ENCODE measurements around the gene PLCE1.

PLCE1 gene

GRCh38 chr10:93994438-93994801 lies 689 bp downstream of the PLCE1 start:
- no peak for DNase-seq (ENCODE audit: low spot score)

GRCh38 chr10:93995182-93995581 lies 1.5 kb downstream of the PLCE1 start:
- DNase-seq (ENCODE audit: low spot score): no peak

DNA sequence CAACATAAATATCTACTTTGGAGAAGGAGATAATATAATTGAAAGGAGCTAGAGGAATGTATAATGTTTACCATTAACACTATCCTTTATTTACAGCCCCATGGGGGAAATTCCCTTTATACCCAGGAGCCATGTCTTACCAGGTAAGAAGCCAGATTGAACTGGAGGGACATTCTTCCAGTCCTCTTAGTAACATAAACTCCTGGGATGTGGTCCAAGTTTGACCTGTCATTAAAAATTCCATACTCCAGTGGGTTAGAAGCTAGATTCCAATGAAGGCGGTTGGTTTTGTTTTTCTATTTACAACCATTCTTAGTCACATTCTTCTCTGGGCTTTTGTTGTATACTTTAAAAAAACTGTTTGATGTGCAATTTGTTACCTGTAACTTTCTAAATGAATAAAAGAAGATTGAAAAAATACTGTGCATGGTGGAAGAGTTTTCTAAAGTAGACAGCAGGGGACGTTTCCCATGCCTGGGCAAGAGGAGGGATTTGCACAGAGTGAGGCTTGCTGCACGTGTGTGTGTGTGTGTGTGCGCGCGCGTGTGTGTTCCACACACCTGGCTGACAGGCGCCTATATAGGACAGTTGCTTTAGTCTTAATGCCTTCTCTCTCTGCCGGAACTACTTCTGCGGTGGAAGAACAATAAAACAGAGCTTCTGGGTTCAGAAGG lies 2.0 kb downstream of the PLCE1 start:
- no peak for DNase-seq (ENCODE audit: low spot score)

DNA sequence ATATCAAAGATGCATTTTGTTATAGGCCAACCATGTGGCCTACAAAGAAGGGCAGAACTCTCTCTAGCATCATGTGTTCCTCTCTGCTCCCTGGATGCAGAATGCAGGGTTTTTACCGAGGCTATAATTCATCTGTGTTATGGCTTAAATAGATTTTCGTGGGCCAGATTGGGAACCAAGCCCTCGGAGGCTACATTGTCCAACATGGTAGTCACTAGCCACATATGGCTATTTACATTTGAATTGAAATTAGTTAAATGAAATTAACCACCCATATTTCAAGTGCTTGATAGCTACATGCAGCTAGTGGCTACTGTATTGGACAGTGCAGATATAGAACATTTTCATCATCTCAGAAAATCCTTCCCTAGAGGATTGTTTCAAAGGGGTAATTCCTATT lies 2.8 kb downstream of the PLCE1 start:
- no peak for DNase-seq (ENCODE audit: low spot score)

DNA sequence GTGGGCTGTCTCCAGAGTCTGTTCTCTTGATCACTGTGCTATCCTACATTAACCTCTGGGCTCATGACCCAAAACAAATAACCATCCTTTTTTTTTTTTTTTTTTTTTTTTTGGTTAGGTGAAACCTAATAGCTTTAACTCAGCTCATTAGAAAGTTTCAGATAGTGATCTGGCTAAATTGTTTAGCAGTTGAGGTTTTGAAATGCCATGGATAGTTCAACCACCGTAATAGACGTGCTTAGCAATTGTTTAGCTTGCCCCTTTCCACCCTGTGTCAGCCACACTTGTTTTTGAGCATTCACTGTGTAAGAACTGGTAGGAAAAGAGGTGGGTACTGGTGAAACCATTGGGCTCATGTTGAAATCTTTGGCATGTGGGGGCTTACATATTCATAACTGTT lies 3.8 kb downstream of the PLCE1 start:
- no peak for DNase-seq (ENCODE audit: low spot score)

GRCh38 chr10:93999401-93999851 lies 5.7 kb downstream of the PLCE1 start:
- DNase-seq (ENCODE audit: low spot score): no peak

DNA sequence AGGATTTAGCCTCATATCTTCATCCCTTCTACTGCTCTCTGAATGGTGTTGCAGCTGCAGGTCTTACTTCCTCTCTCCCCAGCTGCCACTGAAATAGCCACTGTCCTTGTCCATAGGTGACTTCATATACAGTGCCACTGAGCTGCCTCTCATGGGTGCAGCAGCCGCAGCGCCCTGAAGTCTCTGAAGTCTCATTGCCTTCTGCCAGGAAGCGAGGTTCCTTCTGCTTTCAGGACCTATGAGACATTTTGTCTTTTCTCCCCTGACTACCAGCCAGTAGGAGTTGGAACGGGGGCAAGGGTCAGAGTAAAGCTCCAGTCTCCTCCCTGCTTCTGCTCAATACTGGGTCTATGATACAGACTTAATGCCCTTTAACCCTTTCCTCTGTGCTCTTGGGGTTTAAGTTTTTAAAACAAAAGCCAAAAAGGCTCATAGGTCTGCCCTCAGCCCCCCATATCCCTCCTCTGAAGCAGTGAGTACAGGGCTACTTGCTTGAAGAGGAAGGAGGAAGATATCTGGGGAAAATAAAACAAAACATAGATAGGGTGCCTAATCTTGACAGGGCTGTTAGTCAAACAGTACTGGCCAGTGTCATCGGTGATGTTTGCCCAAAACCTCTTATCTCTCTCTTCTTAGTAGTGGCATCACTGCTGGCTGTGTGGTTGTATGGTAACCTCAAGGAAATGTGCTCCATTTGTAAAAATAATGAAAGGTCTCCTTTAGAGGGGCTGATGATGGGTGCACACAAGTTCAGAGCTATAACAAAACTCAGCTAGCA lies 7.1 kb downstream of the PLCE1 start:
- DNase-seq (ENCODE audit: low spot score): no peak

DNA sequence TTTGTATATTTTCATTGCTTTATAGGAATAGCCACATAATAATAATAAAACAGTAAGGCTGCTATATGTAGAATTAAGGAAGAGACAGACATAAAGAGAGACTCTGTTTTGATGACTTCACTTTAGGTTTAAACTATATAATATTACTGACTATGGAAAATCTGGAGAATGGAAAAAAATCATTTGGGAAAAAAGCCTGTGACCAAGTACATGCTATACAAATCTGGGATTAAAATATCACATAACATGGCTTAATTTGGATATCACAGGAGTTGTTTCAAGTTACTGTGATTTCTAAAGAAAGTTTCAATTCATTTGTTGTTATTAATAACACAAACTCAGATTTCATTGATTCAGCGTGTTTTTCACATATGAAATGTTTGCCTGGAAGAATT lies 7.7 kb downstream of the PLCE1 start:
- DNase-seq (ENCODE audit: low spot score): no peak

DNA sequence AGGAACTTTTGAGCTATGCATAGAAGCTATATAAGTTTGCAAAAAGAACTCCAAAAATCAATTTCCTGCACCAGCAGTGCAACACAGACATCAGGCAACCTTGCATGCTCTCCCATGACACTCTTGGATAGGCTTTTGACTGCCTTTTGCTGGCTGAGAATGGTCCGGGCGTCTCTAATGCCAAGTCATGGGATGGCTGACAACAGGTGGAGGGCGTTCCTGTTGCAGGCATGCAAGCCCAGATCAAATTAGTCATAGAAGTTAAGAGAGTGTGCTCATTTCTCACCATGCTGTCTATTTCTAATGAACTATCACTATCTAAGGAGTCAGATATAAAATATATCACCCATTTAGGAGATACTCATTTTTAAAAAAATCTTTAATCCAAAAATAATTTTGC lies 8.4 kb downstream of the PLCE1 start:
- DNase-seq (ENCODE audit: low spot score): no peak

GRCh38 chr10:94003488-94003887 lies 9.8 kb downstream of the PLCE1 start:
- DNase-seq (ENCODE audit: low spot score): no peak

- no peak for DNase-seq (ENCODE audit: low spot score)
Observed at GRCh38 chr10:94005050-94005449, 11.3 kb downstream of the PLCE1 start.

DNA sequence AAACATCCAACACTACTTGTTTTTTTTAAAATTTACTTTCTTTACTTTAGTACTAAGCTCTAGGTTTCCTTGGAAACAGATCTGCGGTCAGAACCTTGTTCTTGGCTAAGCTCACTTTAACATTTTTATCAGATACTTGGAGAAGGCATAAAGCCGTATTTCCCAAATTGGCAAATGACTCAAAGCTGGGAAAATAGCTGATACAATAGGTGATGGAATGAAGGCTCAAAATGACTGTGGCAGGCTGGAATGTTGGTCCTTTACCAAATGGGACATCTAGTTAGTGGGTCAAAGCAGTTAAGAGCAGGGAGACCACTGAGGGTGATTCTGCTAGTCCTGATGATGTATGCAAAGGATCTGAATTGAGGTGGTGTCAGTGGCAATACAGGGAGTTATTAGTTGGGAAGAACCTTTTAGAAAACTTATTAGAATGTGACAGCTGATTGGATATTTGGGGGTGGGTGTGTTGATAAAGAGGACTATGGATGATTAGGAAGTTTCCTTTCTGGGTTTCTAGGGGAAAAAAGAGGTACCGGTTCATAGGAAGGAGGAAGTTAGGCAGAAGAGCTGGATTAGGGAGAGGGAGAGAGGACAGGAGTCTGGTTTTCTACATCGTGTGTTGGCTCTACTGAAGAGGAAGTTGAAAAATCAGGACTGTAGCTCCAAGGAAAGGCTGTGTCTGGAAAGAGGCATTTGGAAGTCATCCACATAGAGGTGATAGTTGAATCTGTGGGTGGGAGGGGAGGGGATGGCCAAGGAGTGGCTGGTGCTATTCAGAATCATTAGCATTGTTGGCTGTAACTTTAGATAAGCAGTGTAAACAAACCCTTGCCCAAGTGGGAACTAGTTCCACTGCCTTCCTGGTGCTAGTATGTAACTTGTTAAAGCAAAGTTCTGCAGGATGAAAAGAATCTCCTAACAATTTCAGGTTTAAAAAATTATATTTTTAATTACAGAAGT lies 13.1 kb downstream of the PLCE1 start:
- DNase-seq (ENCODE audit: low spot score): no peak

DNA sequence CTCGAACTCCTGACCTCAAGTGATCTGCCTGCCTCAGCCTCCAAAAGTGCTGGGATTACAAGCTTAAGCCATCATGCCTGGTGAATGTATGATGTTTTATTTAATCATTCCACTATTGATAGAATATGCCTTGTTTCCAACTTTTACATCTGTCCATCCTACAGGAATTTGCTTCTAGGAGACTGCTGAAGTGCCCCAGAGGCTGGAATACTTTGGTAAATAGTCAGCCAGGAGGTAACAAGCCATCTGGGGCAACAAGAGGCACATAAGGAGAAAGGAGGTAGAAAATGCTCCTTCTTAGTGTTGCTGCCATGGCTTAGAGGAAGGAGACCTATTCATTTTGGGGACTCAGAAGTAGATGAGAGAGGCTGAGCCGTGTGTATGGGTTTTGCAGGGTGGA lies 14.8 kb downstream of the PLCE1 start:
- no peak for DNase-seq (ENCODE audit: low spot score)

DNA sequence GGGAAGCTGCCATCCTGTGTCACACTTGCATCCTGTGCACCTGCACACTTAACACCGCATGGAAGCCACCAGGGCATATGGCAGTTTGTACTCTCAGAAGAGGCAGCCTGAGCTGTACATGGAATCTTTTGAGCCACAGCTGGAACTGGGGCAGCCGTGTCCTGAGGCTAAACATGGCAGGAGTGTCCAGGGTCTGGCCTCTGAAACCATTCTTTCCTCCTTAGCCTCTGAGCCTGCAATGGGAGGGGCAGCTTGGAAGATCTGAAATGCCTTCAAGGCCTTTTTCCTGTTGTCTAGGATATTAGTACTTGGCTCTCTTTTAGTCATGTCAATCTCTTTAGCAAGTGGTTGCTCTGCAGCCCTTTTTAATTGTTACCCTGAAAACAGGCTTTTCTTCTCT lies 16.4 kb downstream of the PLCE1 start:
- no peak for DNase-seq (ENCODE audit: low spot score)

DNA sequence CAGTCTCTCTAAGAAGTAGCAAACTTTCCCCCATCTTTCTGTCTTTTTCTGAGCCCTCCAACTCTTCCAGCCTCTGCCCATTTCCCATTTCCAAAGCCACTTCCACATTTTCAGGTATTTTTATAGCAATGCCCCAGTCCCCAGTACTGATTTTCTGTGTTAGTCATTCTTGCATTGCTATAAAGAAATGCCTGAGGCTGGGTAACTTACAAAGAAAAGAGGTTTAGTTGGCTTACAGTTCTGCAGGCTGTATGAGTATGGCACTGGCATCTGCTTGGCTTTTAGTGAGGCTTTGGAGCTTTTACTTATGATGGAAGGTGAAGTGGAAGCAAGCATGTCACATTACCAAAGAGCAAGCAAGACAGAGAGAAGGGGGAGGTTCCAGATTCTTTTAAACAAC lies 17.2 kb downstream of the PLCE1 start:
- DNase-seq (ENCODE audit: low spot score): no peak

GRCh38 chr10:94011296-94011695 lies 17.6 kb downstream of the PLCE1 start:
- no peak for DNase-seq (ENCODE audit: low spot score)

DNA sequence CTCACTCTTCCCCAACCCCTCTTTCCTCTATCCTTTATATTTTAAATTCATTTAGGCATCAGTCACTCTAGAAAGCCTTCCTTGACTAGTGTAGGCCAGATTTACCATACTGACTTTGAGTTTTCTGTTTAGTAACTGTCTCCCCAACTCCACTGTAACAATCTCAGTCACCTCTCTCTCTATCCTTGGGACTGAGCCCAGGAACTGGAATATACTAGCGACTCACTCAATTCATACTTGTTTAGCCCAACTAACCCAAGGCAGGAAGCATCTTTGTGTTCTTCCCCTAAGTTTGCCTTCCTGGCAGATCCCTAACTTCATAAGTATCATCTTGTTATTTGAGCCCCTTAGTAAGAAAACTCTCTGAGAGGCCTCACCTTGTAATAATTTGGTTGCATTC lies 19.1 kb downstream of the PLCE1 start:
- DNase-seq (ENCODE audit: low spot score): no peak

DNA sequence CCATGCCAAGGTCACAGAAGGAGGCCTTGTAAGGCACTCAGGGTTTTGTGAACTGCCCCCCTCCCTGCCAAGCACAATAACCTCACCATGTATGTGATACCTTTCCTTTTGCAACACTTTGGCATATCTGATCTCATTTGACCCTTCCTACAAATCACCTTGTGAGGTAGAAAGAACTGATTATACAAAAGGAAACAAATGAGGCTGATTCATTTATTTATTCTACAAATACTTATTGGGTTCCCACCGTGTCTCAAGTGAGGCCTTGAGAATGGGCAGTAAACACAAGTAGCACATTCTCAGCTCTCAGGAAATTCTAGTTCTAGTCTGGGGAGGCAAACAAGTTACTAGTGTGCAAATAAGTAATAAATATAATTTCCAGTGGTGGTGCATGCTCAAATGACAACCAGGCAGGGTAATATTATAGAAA lies 19.6 kb downstream of the PLCE1 start:
- DNase-seq (ENCODE audit: low spot score): no peak

GRCh38 chr10:94014304-94014703 lies 20.6 kb downstream of the PLCE1 start:
- DNase-seq (ENCODE audit: low spot score): no peak

GRCh38 chr10:94016727-94017714 lies 23.3 kb downstream of the PLCE1 start:
- no peak for DNase-seq (ENCODE audit: low spot score)

GRCh38 chr10:94018107-94018506 lies 24.4 kb downstream of the PLCE1 start:
- DNase-seq (ENCODE audit: low spot score): no peak
